ENCODE results near the gene NR4A2. TPM values are rescaled to one million over a fixed set of nuclear protein-coding genes. Genes with fewer than 3 reads are reported as not detected.
A peak's percentile ranks its signal among the peaks of the same experiment; 100 is the strongest.

The NR4A2 gene
- total RNA-seq, 4 donors from 2014 or later, result 0.76 to 4.4 (median 1.6) TPM

DNA sequence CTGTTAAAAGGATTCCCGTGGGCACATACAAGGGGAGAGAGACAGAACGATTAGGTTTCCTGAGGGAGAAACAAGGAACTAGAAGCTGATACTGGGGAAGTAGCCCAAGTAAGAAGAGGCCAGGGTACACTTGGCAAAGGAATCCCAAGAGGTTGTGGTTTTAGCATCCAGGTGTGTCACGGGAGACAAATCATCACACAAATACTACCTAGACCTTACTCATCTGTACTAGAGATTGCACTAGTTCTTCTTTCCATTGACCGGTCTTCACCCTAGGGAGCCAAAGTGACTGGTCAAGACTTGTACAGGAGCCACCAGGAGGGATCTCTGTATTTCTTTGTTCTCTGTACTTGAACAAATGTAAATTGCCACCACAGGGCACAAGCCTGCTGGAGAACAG, 14.2 kb upstream of the NR4A2 start:
- no peak for DNase-seq
- no peak for ATAC-seq
- H3K36me3 ChIP-seq, result no peaks in the 10 kb centered on the region
- H3K4me3 ChIP-seq, result no peak overlapping the region
- H3K27ac ChIP-seq, result no peak overlapping the region
- intact Hi-C loops (cut with DNase I; ENCODE audit: low total_unique reads), result loop anchor here (10.0 kb wide), 1 partner anchor 1528 kb away; the partner anchor contains the start of gene ACVR1
- H3K27me3 ChIP-seq, result no peaks in the 10 kb centered on the region
- peaks cover 6 to 7% of the 10 kb centered on the region in 2 donors for H3K4me1 ChIP-seq
- no peaks in the 10 kb centered on the region for H3K9me3 ChIP-seq
- in situ Hi-C loops (cut with MboI; ENCODE audit: low sequenced_read_pairs in 4 of 4), result loop anchor here in 3 of 4 donors (10.0 to 25.0 kb wide), 4 partner anchors 48 to 241 kb away; no protein-coding TSS in a partner anchor
- no peak for TF ChIP-seq POLR2A (IDR thresholded peaks at IDR 0.05)
- TF ChIP-seq, protein P1, sequence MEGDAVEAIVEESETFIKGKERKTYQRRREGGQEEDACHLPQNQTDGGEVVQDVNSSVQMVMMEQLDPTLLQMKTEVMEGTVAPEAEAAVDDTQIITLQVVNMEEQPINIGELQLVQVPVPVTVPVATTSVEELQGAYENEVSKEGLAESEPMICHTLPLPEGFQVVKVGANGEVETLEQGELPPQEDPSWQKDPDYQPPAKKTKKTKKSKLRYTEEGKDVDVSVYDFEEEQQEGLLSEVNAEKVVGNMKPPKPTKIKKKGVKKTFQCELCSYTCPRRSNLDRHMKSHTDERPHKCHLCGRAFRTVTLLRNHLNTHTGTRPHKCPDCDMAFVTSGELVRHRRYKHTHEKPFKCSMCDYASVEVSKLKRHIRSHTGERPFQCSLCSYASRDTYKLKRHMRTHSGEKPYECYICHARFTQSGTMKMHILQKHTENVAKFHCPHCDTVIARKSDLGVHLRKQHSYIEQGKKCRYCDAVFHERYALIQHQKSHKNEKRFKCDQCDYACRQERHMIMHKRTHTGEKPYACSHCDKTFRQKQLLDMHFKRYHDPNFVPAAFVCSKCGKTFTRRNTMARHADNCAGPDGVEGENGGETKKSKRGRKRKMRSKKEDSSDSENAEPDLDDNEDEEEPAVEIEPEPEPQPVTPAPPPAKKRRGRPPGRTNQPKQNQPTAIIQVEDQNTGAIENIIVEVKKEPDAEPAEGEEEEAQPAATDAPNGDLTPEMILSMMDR (IDR thresholded peaks at IDR 0.05 in 4 of 5, conservative IDR thresholded peaks at IDR 0.05 in 1 of 5), result no peak

DNA sequence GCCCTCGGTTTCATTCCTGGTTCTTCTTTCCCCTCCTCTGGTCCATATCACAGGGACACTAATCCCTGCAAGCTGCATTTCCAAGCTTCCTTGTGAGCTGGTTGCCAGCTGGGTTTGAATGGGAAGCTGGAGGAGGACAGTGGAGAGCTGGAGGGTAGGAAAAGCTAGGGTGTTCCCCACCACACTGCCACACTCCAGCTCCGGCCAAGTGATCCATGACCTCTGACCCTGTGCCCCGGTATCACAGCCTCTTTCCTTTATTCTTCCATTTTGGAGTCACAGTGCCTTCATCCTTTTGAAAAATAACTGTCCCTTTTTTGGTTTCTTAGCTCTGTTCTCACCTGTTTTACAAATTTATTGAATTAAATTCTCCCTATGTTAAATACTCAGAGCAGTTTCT, 13.1 kb upstream of the NR4A2 start:
- H3K4me3 ChIP-seq, result no peak overlapping the region
- ATAC-seq, result no peak
- H3K27ac ChIP-seq, result no peak overlapping the region
- DNase-seq, result no peak
- H3K4me1 ChIP-seq, result peaks cover 12 to 13% of the 10 kb centered on the region in 2 donors
- H3K9me3 ChIP-seq, result no peaks in the 10 kb centered on the region
- no peaks in the 10 kb centered on the region for H3K36me3 ChIP-seq
- in situ Hi-C loops (cut with MboI; ENCODE audit: low sequenced_read_pairs in 4 of 4), result loop anchor here in 3 of 4 donors (10.0 to 25.0 kb wide), 4 partner anchors 49 to 242 kb away; no protein-coding TSS in a partner anchor
- TF ChIP-seq, protein P1 (IDR thresholded peaks at IDR 0.05 in 4 of 5, conservative IDR thresholded peaks at IDR 0.05 in 1 of 5), result no peak
- no peak for TF ChIP-seq POLR2A (IDR thresholded peaks at IDR 0.05)
- intact Hi-C loops (cut with DNase I; ENCODE audit: low total_unique reads), result loop anchor here (10.0 kb wide), 1 partner anchor 1529 kb away; the partner anchor contains the start of gene ACVR1
- H3K27me3 ChIP-seq, result no peaks in the 10 kb centered on the region

DNA sequence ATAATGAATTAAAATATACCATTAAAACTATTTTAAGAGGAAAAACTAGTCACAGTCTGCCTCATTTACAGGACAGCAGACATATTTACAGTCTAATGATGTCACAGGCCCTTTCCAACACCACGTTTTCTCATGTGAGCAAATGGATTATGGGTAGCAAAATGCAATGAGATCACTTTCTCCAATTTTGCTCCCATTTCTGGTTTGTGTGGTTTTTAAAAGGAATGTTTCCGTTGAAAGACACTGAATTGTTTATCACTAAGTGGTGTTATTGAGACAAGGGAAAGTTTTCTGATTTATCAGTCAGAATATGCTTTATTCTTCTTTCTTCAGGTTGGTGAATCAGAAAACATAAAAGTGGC, 11.4 kb upstream of the NR4A2 start:
- Histone ChIP-seq H3K27ac (peak overlapping the region in 3 of 4 donors; percentile 98 to 100 (median 100)), H3K9me3 (no peaks in the 10 kb centered on the region), H3K36me3 (no peaks in the 10 kb centered on the region), H3K4me3 (no peak overlapping the region), H3K27me3 (no peaks in the 10 kb centered on the region), H3K4me1 (peaks cover 16 to 25% of the 10 kb centered on the region in 2 donors)
- intact Hi-C loops (cut with DNase I; ENCODE audit: low total_unique reads), result loop anchor here (5.0 to 10.0 kb wide), 2 partner anchors 243 to 1531 kb away; partner anchors contain the start of gene ACVR1
- in situ Hi-C loops (cut with MboI; ENCODE audit: low sequenced_read_pairs in 4 of 4), result loop anchor here in 3 of 4 donors (10.0 to 25.0 kb wide), 4 partner anchors 51 to 243 kb away; no protein-coding TSS in a partner anchor
- DNase-seq (no peak), ATAC-seq (no peak)
- TF ChIP-seq, protein P1 (IDR thresholded peaks at IDR 0.05 in 4 of 5, conservative IDR thresholded peaks at IDR 0.05 in 1 of 5), result no peak
- no peak for TF ChIP-seq POLR2A (IDR thresholded peaks at IDR 0.05)

DNA sequence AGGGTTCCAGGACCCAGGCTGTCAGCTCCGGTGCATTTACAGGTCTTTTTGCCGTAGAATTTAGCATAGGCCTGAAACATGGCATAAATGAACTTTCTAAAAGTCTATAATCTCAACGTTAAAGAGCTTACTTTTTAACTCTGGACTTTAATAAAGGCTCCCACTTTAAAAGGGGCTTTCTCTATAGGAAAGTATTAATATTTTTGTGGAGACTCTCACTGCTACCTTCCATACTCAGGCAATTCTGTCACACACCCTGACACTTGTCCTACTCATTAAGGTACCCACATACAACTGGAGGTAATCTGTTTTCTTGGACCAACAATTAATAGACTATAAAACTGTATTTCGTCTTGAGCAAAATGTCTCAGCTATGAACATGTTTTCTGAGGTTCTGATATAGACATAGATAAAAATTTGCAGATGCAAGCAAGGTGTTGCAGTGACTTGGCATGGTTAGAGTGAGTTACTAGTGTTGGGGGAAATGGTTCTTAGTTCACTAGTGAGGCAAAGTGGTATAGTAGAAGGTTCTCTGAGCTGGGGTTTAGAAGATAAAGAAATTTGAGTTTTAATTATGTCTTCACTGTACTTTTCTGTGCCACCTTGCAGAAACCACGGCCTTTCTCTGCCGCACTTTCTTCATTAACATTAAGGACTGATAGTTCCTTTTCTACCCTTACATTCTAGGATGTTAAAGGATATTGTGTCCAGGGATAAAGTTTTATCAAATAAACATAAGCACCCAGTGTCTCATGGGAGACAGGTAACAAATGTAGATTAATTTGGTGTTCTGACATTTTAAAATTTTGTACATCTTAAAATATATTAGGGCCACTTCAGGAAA, 10.8 kb upstream of the NR4A2 start:
- Histone ChIP-seq H3K27ac (peak overlapping the region; percentile 98 to 100 (median 100)), H3K27me3 (no peaks in the 10 kb centered on the region), H3K36me3 (no peaks in the 10 kb centered on the region), H3K4me1 (peaks cover 16 to 29% of the 10 kb centered on the region in 2 donors), H3K4me3 (peak overlapping the region; percentile 51 to 99 (median 96)), H3K9me3 (no peaks in the 10 kb centered on the region)
- ATAC-seq, result no peak
- intact Hi-C loops (cut with DNase I; ENCODE audit: low total_unique reads) (loop anchor here (5.0 to 10.0 kb wide), 2 partner anchors 244 to 1531 kb away; partner anchors contain the start of gene ACVR1), in situ Hi-C loops (cut with MboI; ENCODE audit: low sequenced_read_pairs in 4 of 4) (loop anchor here in 3 of 4 donors (10.0 to 25.0 kb wide), 4 partner anchors 51 to 244 kb away; no protein-coding TSS in a partner anchor)
- DNase-seq, result no peak
- TF ChIP-seq POLR2A (IDR thresholded peaks at IDR 0.05), result no peak
- TF ChIP-seq, protein P1 (IDR thresholded peaks at IDR 0.05 in 4 of 5, conservative IDR thresholded peaks at IDR 0.05 in 1 of 5), result no peak

Data from gastrocnemius medialis (tissue), 4 donors.